H1 (cell line): ENCODE measurements around the gene GPHA2.

Experiments used
- CTCF ChIP-seq, 3 experiments: IDR thresholded peaks; 1 replicate in 2 of 3; 2 replicates in 1 of 3; pipeline versions ENCODE4 v1.5.1 to v1.6.1; 2011; ENCODE audit warnings: low read length in 3 of 3, mild to moderate bottlenecking in 3 of 3, inconsistent platforms in 2 of 3, low read depth in 1 of 3, moderate library complexity in 1 of 3; ENCODE audit not compliant: insufficient read depth in 1 of 3; ENCODE audit errors: control extremely low read depth in 1 of 3
- JUND ChIP-seq: IDR thresholded peaks from 2 replicates; pipeline ENCODE4 v1.6.1; 2011; ENCODE audit warnings: mild to moderate bottlenecking, improper control_type of control experiment, low read length
- POLR2AphosphoS5 ChIP-seq: IDR thresholded peaks from 2 replicates; pipeline ENCODE4 v1.6.1; 2011; ENCODE audit warnings: low read depth, low read length
- SUZ12 ChIP-seq: fragments of 200-600 bp; sonication (generic); IDR thresholded peaks from 2 replicates; pipeline ENCODE4 v1.6.1; 2012; ENCODE audit warnings: mild to moderate bottlenecking, inconsistent platforms, low read length, moderate library complexity, mixed read lengths
- YY1 ChIP-seq: IDR thresholded peaks from 2 replicates; pipeline ENCODE4 v1.6.1; 2011; ENCODE audit warnings: low read depth, mild to moderate bottlenecking, low read length

- TF ChIP-seq POLR2AphosphoS5 (no peak), CTCF (IDR thresholded peaks at IDR 0.05; ENCODE audit: control extremely low read depth in 1 of 3, insufficient read depth in 1 of 3, low read depth in 1 of 3, low read length in 3 of 3) (no peak), SUZ12 (no peak), JUND (no peak), YY1 (no peak)
Observed at GRCh38 chr11:64969209-64969608, 33.5 kb upstream of the GPHA2 start.
